WTC11 (cell line): ENCODE results near the gene ZNF341. TPM values are rescaled to one million over a fixed set of nuclear protein-coding genes. Genes with fewer than 3 reads are reported as not detected.

Source experiments
- ATAC-seq: fragments of 200-7000 bp; cut with Tn5 transposase; 2 replicates; pipeline ENCODE4 v1.10.0; 2021; ENCODE audit warnings: mild to moderate bottlenecking, moderate library complexity
- CTCF ChIA-PET: fragments of 300-600 bp; sonication (Branson Sonifier 250); formaldehyde crosslinking; loops from one replicate; lab custom pipeline; 2021; ENCODE audit warnings: antibody characterized with exemption; lab: Charles Lee
- POLR2A ChIA-PET: fragments of 350-600 bp; sonication (Branson Sonifier 250); formaldehyde crosslinking; loops from one replicate; lab custom pipeline; 2021; ENCODE audit warnings: antibody characterized with exemption; lab: Charles Lee
- DNase-seq: peaks from one replicate; pipeline ENCODE4 v3.0.0; 2021; ENCODE audit warnings: low spot score
- H3K27ac Mint-ChIP-seq: 2 replicates; pipeline ENCODE4 v1.8.0; 2021; ENCODE audit warnings: mixed read lengths
- H3K27me3 Mint-ChIP-seq: 2 replicates; pipeline ENCODE4 v1.8.0; 2021; ENCODE audit warnings: low read depth, mild to moderate bottlenecking, moderate library complexity, mixed read lengths
- H3K36me3 Mint-ChIP-seq: 2 replicates; pipeline ENCODE4 v1.8.0; 2021; ENCODE audit warnings: mixed read lengths
- H3K4me1 Mint-ChIP-seq: 2 replicates; pipeline ENCODE4 v1.8.0; 2022; ENCODE audit warnings: mixed read lengths
- H3K4me3 Mint-ChIP-seq: 2 replicates; pipeline ENCODE4 v1.8.0; 2021; ENCODE audit warnings: mild to moderate bottlenecking, moderate library complexity, mixed read lengths
- H3K9me3 Mint-ChIP-seq: 2 replicates; pipeline ENCODE4 v1.8.0; 2021; ENCODE audit warnings: mixed read lengths
- CBFB ChIP-seq: sonication (generic); formaldehyde crosslinking; IDR thresholded peaks from 2 replicates; pipeline ENCODE4 v1.8.1; 2022; ENCODE audit warnings: mild to moderate bottlenecking, low read depth, missing genetic modification reagents
- E2F4 ChIP-seq: sonication (generic); formaldehyde crosslinking; IDR thresholded peaks from 2 replicates; pipeline ENCODE4 v1.8.1; 2022; ENCODE audit warnings: low read depth, mild to moderate bottlenecking, moderate library complexity, missing genetic modification reagents, borderline replicate concordance
- EMX1 ChIP-seq: fragments of 250-450 bp; sonication (Bioruptor Pico); IDR thresholded peaks from 2 replicates; pipeline ENCODE4 v1.8.0; 2021; ENCODE audit warnings: mild to moderate bottlenecking
- ESRRA ChIP-seq: sonication (generic); formaldehyde crosslinking; IDR thresholded peaks from 2 replicates; pipeline ENCODE4 v1.8.1; 2022; ENCODE audit warnings: mild to moderate bottlenecking, missing genetic modification reagents, borderline replicate concordance
- FOXP4 ChIP-seq: sonication (generic); formaldehyde crosslinking; IDR thresholded peaks from 2 replicates; pipeline ENCODE4 v1.8.0; 2022; ENCODE audit warnings: mild to moderate bottlenecking, missing genetic modification reagents
- HMGXB4 ChIP-seq: sonication (generic); formaldehyde crosslinking; IDR thresholded peaks from 2 replicates; pipeline ENCODE4 v1.8.1; 2023; ENCODE audit warnings: mild to moderate bottlenecking, moderate library complexity, missing genetic modification reagents
- IRF2 ChIP-seq: sonication (generic); formaldehyde crosslinking; IDR thresholded peaks from 2 replicates; pipeline ENCODE4 v1.8.0; 2022; ENCODE audit warnings: low read depth, missing genetic modification reagents, borderline replicate concordance
- MAX ChIP-seq: sonication (generic); formaldehyde crosslinking; IDR thresholded peaks from 2 replicates; pipeline ENCODE4 v1.8.0; 2022; ENCODE audit warnings: mild to moderate bottlenecking, missing genetic modification reagents
- MXD4 ChIP-seq: fragments of 250-450 bp; sonication (Bioruptor Pico); IDR thresholded peaks from 2 replicates; pipeline ENCODE4 v1.8.0; 2021; ENCODE audit warnings: mild to moderate bottlenecking, moderate library complexity, borderline replicate concordance
- ZNF219 ChIP-seq: sonication (generic); formaldehyde crosslinking; IDR thresholded peaks from 2 replicates; pipeline ENCODE4 v1.8.0; 2023; ENCODE audit warnings: missing genetic modification reagents, mild to moderate bottlenecking, borderline replicate concordance
- ZNF423 ChIP-seq: fragments of 250-450 bp; sonication (Bioruptor Pico); IDR thresholded peaks from 2 replicates; pipeline ENCODE4 v2.1.2; 2022; ENCODE audit warnings: mild to moderate bottlenecking, moderate library complexity
- ZNF425 ChIP-seq: fragments of 250-450 bp; sonication (Bioruptor Pico); conservative IDR thresholded peaks from 2 replicates; pipeline ENCODE4 v1.9.0; 2021; ENCODE audit warnings: mild to moderate bottlenecking
- total RNA-seq: library from RNA; stranded (reverse); gene quantifications from 3 replicates; pipeline ENCODE4 v1.2.3, GENCODE V29; 2021

ZNF341 gene
- total RNA-seq, 1 experiment from 2014 or later, result 9.6 TPM

- TF ChIP-seq ZNF425 (CRISPR knock-in tag), result no peak
Observed at GRCh38 chr20:33687370-33687915, 44.4 kb upstream of the ZNF341 start (continued).

GRCh38 chr20:33687993-33688937 is 43.5 kb upstream of the ZNF341 start:
- no peak for ATAC-seq
- Mint-ChIP-seq H3K36me3 (no peaks in the 10 kb centered on the region), H3K4me1 (peaks cover 25% of the 10 kb centered on the region), H3K4me3 (no peak overlapping the region), H3K9me3 (no peaks in the 10 kb centered on the region), H3K27ac (no peak overlapping the region), H3K27me3 (peaks cover 30% of the 10 kb centered on the region)
- POLR2A ChIA-PET, result no interaction called here
- CTCF ChIA-PET, result interaction anchor here (1.0 to 1.7 kb wide), 2 partner anchors 20 to 22 kb away, joined by 4 to 7 read pairs; partner anchors contain the start of gene ACTL10
- DNase-seq, result no peak
- TF ChIP-seq ESRRA (CRISPR knock-in tag), result no peak
- no peak for TF ChIP-seq E2F4
- TF ChIP-seq MXD4 (CRISPR knock-in tag), result no peak
- TF ChIP-seq ZNF219, result no peak
- TF ChIP-seq ZNF423 (CRISPR knock-in tag), result no peak

GRCh38 chr20:33688938-33689424 is 42.8 kb upstream of the ZNF341 start:
- DNase-seq (no peak), ATAC-seq (no peak)
- Mint-ChIP-seq H3K27ac (no peak overlapping the region), H3K4me3 (no peak overlapping the region), H3K36me3 (no peaks in the 10 kb centered on the region), H3K4me1 (peaks cover 27% of the 10 kb centered on the region), H3K9me3 (no peaks in the 10 kb centered on the region), H3K27me3 (peaks cover 30% of the 10 kb centered on the region)
- POLR2A ChIA-PET, result no interaction called here
- TF ChIP-seq MAX (CRISPR knock-in tag), result no peak
- no peak for TF ChIP-seq HMGXB4
- no peak for TF ChIP-seq FOXP4
- no peak for TF ChIP-seq IRF2
- no peak for TF ChIP-seq EMX1 (CRISPR knock-in tag)
- TF ChIP-seq CBFB, result no peak
- CTCF ChIA-PET, result no interaction called here
